GM13976 (cell line): ENCODE results near the gene GCH1.

ENCODE experiments used
- DNase-seq: peaks from one replicate; pipeline ENCODE4 v3.0.0; 2012; ENCODE audit warnings: low spot score
- CTCF ChIP-seq: IDR thresholded peaks from 2 replicates; pipeline ENCODE4 v1.5.1; 2012; ENCODE audit warnings: borderline replicate concordance, mild to moderate bottlenecking; ENCODE audit not compliant: insufficient read depth; ENCODE audit errors: extremely low read depth, missing control alignments, control extremely low read depth
- in situ Hi-C: fragments of 300-500 bp; cut with MboI; formaldehyde crosslinking; loops from one replicate; pipeline ENCODE4 v1.12.0; 2022; ENCODE audit warnings: low sequenced_read_pairs, mixed read lengths, inconsistent platforms; ENCODE audit not compliant: unreplicated experiment

The GCH1 gene

GRCh38 chr14:54838931-54839512 is 63.6 kb downstream of the GCH1 start:
- in situ Hi-C loops, result no loop called here
- no peak for DNase-seq
- no peak for TF ChIP-seq CTCF

DNA sequence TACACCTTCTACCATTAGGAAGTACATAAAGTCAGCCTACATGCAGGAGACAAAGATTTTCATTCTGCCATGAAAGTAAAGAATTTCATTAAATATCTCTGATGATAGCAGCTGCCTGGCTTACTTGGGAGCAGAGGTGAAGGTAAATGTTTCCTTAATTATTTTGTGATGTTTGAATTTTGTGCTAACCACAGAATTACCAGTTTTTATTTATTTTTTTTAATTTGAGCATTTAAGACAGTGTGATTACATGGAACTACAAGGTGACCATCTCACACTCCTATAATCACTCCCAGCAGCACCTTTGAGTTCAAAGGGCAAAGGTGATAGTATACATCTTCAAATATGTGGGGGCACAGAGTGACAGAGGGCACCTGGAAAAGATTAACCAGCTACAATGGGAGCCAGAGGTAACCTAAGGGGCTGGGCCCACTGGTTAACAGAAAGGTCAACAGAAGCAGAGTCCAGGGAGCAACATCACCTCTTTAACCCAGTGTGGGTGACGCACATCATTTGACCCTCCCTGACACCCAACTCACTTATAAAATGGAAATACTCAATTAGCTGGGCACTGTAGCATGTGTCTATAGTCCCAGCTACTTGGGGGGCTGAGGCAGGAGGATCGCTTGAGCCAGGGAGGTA is 65.0 kb downstream of the GCH1 start:
- in situ Hi-C loops, result no loop called here
- TF ChIP-seq CTCF, result no peak
- no peak for DNase-seq

DNA sequence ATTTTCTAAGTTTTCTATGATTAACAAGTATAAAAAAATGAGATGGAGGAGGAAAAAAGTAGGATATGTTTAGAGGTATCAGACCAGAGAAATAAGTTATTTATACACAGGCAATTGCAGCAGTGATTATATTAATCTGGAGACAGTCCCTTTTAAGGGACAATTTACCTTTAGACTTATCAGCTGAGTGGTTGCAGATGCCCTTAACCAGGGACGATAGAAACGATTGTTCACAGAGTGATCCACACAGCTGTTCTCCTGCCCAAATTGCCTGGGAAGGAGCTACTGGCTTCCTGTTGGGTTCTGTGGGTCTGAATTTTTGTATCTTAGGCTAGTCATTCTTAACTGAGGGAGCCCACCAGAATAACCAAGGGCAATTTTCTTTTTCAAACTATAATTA is 66.4 kb downstream of the GCH1 start:
- in situ Hi-C loops, result no loop called here
- TF ChIP-seq CTCF, result no peak
- DNase-seq, result no peak

DNA sequence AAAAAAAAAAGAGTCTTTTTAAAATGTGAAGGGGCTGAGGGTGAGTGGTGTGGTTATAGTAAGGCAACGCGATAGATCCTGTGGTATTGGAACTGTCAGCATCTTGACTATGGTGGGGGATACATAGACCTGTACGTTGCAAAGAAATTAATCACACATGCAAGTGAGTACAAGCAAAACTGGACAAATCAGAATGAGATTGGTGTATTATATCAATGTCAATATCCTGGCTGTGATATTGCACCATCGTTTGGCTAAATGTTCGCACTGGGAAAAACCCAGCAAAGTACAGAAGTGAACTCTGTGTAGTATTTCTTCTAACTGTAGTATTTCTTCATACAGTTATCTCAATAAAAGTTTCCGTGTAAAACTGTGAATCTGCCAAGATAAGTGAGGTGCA is 67.9 kb downstream of the GCH1 start:
- in situ Hi-C loops, result no loop called here
- DNase-seq, result no peak
- TF ChIP-seq CTCF, result no peak

- TF ChIP-seq CTCF, result no peak
- no peak for DNase-seq
- in situ Hi-C loops, result no loop called here
Measured at GRCh38 chr14:54834081-54834480, 68.5 kb downstream of the GCH1 start.

DNA sequence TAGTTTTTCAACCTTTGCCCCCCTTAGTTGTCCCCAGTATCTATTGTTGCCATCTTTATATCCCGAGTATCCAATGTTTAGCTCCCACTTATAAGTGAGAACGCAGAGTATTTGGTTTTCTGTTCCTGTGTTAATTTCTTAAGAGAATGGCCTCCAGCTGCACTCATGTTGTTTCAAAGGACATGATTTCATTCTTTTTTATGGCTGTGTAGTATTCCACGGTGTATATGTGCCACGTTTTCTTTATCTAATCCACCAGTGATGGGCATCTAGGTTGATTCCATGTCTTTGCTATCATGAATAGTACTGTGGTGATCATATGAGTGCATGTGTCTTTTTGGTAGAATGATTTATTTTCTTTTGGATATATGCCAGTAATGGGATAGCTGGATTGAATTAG is 72.0 kb downstream of the GCH1 start:
- no peak for DNase-seq
- in situ Hi-C loops, result no loop called here
- no peak for TF ChIP-seq CTCF
